HCT116 (cell line): Measurements from ENCODE around the gene SH3RF2. TPM values are rescaled to one million over a fixed set of nuclear protein-coding genes. Genes with fewer than 3 reads are reported as not detected.

Source experiments
- ATAC-seq: fragments of 200-7000 bp; cut with Tn5 transposase; 2 replicates; pipeline ENCODE4 v1.9.1; 2020; ENCODE audit warnings: mild to moderate bottlenecking, moderate library complexity
- BruUV-seq: library from RNA; stranded (reverse); fragments of 400-500 nt; replicated peaks from 2 replicates; lab custom pipeline; 2021; lab: Mats Ljungman, UMichigan
- CTCF ChIA-PET: fragments of 300-600 bp; sonication (Branson Sonifier 250); formaldehyde crosslinking; loops from one replicate; lab custom pipeline; 2021; ENCODE audit warnings: antibody characterized with exemption; lab: Charles Lee
- POLR2A ChIA-PET: fragments of 300-600, 350-600 bp; sonication (Branson Sonifier 250); formaldehyde crosslinking; loops from one replicate; lab custom pipeline; 2021; ENCODE audit warnings: antibody characterized with exemption; lab: Charles Lee
- RAD21 ChIA-PET, 2 experiments: fragments of 300-600 bp; sonication (Branson Sonifier 250); formaldehyde crosslinking; loops; one replicate each; lab custom pipeline; 2023; ENCODE audit warnings: low total read pairs in 2 of 2; ENCODE audit not compliant: uncharacterized antibody in 2 of 2, unreplicated experiment in 2 of 2, low non-redundant PET in 1 of 2; lab: Charles Lee
- DNase-seq: peaks from one replicate; pipeline ENCODE4 v3.0.0-alpha.2; 2010; ENCODE audit warnings: low read depth, low spot score
- H2AFZ ChIP-seq: fragments of 200-600 bp; shearing (Covaris generic), sonication (generic); 2 replicates; pipeline ENCODE4 v1.6.1; 2017; ENCODE audit warnings: low read depth, mixed run types, mixed read lengths, antibody characterized with exemption, low read length; ENCODE audit not compliant: poor library complexity, severe bottlenecking
- H3K27ac ChIP-seq: 2 replicates; pipeline ENCODE4 v1.5.1; 2012; ENCODE audit warnings: low read depth, low read length
- H3K27me3 ChIP-seq: fragments of 200-600 bp; sonication (generic); 2 replicates; pipeline ENCODE4 v1.6.1; 2016; ENCODE audit warnings: mixed run types, low read length, mixed read lengths; ENCODE audit not compliant: insufficient read depth
- H3K36me3 ChIP-seq, 2 experiments: fragments of 200-500 bp in 1 of 2; fragments of 200-600 bp in 1 of 2; sonication (Bioruptor generic) in 1 of 2; sonication (generic) in 1 of 2; 2 replicates each; pipeline versions ENCODE4 v1.5.1 to v1.6.1; 2014 to 2016; ENCODE audit warnings: low read length in 2 of 2, inconsistent platforms in 1 of 2, mixed read lengths in 1 of 2, mixed run types in 1 of 2; ENCODE audit not compliant: insufficient read depth in 2 of 2, control insufficient read depth in 1 of 2
- H3K4me1 ChIP-seq, 2 experiments: fragments of 200-600 bp in 1 of 2; sonication (generic) in 1 of 2; 2 replicates each; pipeline versions ENCODE4 v1.5.1 to v1.6.1; 2012 to 2017; ENCODE audit warnings: low read length in 2 of 2, inconsistent platforms in 1 of 2, mild to moderate bottlenecking in 1 of 2, mixed read lengths in 1 of 2, mixed run types in 1 of 2, moderate library complexity in 1 of 2; ENCODE audit not compliant: insufficient read depth in 2 of 2, control insufficient read depth in 1 of 2
- H3K4me2 ChIP-seq: fragments of 200-600 bp; sonication (generic); 2 replicates; pipeline ENCODE4 v1.6.1; 2017; ENCODE audit warnings: mixed run types, low read length, mixed read lengths
- H3K4me3 ChIP-seq, 2 experiments: fragments of 200-600 bp in 1 of 2; sonication (generic) in 1 of 2; replicated peaks in 1 of 2; 2 replicates each; pipeline ENCODE4 v1.5.1; 2011 to 2016; ENCODE audit warnings: low read length in 2 of 2, control low read depth in 1 of 2, low read depth in 1 of 2, mild to moderate bottlenecking in 1 of 2, mixed read lengths in 1 of 2, mixed run types in 1 of 2
- H3K79me2 ChIP-seq: fragments of 200-600 bp; sonication (generic); 2 replicates; pipeline ENCODE4 v1.6.1; 2017; ENCODE audit warnings: mild to moderate bottlenecking, mixed run types, low read length, moderate library complexity, mixed read lengths; ENCODE audit not compliant: insufficient read depth
- H3K9ac ChIP-seq: fragments of 200-600 bp; sonication (generic); 2 replicates; pipeline ENCODE4 v1.6.1; 2016; ENCODE audit warnings: low read length, mixed read lengths
- H3K9me2 ChIP-seq: fragments of 200-600 bp; sonication (generic), shearing (Covaris generic); 2 replicates; pipeline ENCODE4 v1.6.1; 2017; ENCODE audit warnings: mixed run types, mild to moderate bottlenecking, moderate library complexity; ENCODE audit not compliant: insufficient read depth
- H3K9me3 ChIP-seq, 2 experiments: fragments of 200-500 bp in 1 of 2; fragments of 200-600 bp in 1 of 2; sonication (Bioruptor generic) in 1 of 2; sonication (generic) in 1 of 2; 2 replicates each; pipeline ENCODE4 v1.6.1; 2014 to 2017; ENCODE audit warnings: low read length in 2 of 2, mixed read lengths in 2 of 2, inconsistent platforms in 1 of 2, low read depth in 1 of 2, mild to moderate bottlenecking in 1 of 2, mixed run types in 1 of 2, moderate library complexity in 1 of 2; ENCODE audit not compliant: control insufficient read depth in 1 of 2, insufficient read depth in 1 of 2
- H4K20me1 ChIP-seq: fragments of 200-600 bp; sonication (generic), shearing (Covaris generic); 2 replicates; pipeline ENCODE4 v1.6.1; 2017; ENCODE audit warnings: mixed run types, mild to moderate bottlenecking, moderate library complexity; ENCODE audit not compliant: insufficient read depth
- EGR1 ChIP-seq: IDR thresholded peaks from 2 replicates; pipeline ENCODE4 v1.6.1; 2012; ENCODE audit warnings: low read depth
- ELF1 ChIP-seq: IDR thresholded peaks from 2 replicates; pipeline ENCODE4 v1.6.1; 2012; ENCODE audit warnings: low read depth, borderline replicate concordance
- EZH2 ChIP-seq: fragments of 200-600 bp; sonication (generic); IDR thresholded peaks from 2 replicates; pipeline ENCODE4 v1.6.1; 2017; ENCODE audit warnings: antibody characterized with exemption, mixed run types
- EZH2phosphoT487 ChIP-seq: fragments of 200-600 bp; IDR thresholded peaks from 2 replicates; pipeline ENCODE4 v1.6.1; 2018; ENCODE audit warnings: antibody characterized with exemption, borderline replicate concordance
- FOSL1 ChIP-seq: IDR thresholded peaks from 2 replicates; pipeline ENCODE4 v1.6.1; 2012; ENCODE audit warnings: low read depth
- JUND ChIP-seq: IDR thresholded peaks from 2 replicates; pipeline ENCODE4 v1.6.1; 2012
- POLR2A ChIP-seq: IDR thresholded peaks from 2 replicates; pipeline ENCODE4 v1.7.0; 2011; ENCODE audit warnings: borderline replicate concordance; ENCODE audit not compliant: insufficient read depth, insufficient read length; ENCODE audit errors: extremely low read depth
- POLR2AphosphoS5 ChIP-seq: IDR thresholded peaks from 2 replicates; pipeline ENCODE4 v1.6.1; 2011; ENCODE audit warnings: mild to moderate bottlenecking, low read depth, low read length, moderate library complexity
- RAD21 ChIP-seq: IDR thresholded peaks from 2 replicates; pipeline ENCODE4 v1.6.1; 2012; ENCODE audit warnings: low read depth, mild to moderate bottlenecking
- SIN3A ChIP-seq: IDR thresholded peaks from 2 replicates; pipeline ENCODE4 v1.6.1; 2012; ENCODE audit warnings: low read depth
- SP1 ChIP-seq: IDR thresholded peaks from 2 replicates; pipeline ENCODE4 v1.6.1; 2012; ENCODE audit warnings: low read depth
- TCF7L2 ChIP-seq: IDR thresholded peaks from 2 replicates; pipeline ENCODE4 v1.7.0; 2011; ENCODE audit warnings: borderline replicate concordance, inconsistent platforms; ENCODE audit not compliant: insufficient read depth, insufficient read length; ENCODE audit errors: extremely low read depth
- YY1 ChIP-seq: IDR thresholded peaks from 2 replicates; pipeline ENCODE4 v1.6.1; 2011; ENCODE audit warnings: low read length, low read depth, moderate library complexity, mild to moderate bottlenecking; ENCODE audit not compliant: insufficient replicate concordance; ENCODE audit errors: extremely low read depth
- intact Hi-C: fragments of 100-400 bp; cut with micrococcal nuclease; formaldehyde crosslinking; loops from 2 replicates; pipeline ENCODE4 v1.10.0; 2022
- total RNA-seq: library from RNA; stranded (reverse); gene quantifications from one replicate; pipeline ENCODE4 v1.2.1, GENCODE V29; 2021; ENCODE audit not compliant: unreplicated experiment
- TF ChIP-seq, protein P1 (sequence below): IDR thresholded peaks from 2 replicates; pipeline ENCODE4 v1.6.1; 2012
- TF ChIP-seq, protein P2 (sequence below): IDR thresholded peaks from 2 replicates; pipeline ENCODE4 v1.6.1; 2012
- TF ChIP-seq, protein P3 (sequence below): IDR thresholded peaks from 2 replicates; pipeline ENCODE4 v1.6.1; 2011; ENCODE audit warnings: mild to moderate bottlenecking, low read length, moderate library complexity; ENCODE audit not compliant: insufficient replicate concordance; ENCODE audit errors: extremely low read depth

SH3RF2 gene
- total RNA-seq, 1 experiment from 2014 or later, result 14.3 TPM

DNA sequence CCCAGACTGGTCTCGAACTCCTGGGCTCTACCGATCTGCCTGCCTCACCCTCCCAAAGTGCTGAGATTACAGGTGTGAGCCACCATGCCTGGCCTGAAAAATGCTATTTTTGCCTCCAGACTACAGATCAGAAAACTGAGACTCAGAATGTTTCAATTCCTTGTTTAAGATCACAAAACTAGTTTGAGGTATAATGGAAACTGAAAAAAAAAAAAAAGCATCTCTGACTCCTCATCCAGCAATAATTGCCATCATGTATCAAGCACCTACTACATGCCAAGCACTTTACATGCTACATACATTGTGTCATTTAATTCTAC is 133.4 kb downstream of the SH3RF2 start:
- DNase-seq (no peak), ATAC-seq (no peak)
- H3K36me3 ChIP-seq, result no peaks in the 10 kb centered on the region
- H3K79me2 ChIP-seq, result no peaks in the 10 kb centered on the region
- intact Hi-C loops, result no loop called here
- ChIA-PET RAD21 (no interaction called here), CTCF (no interaction called here), POLR2A (no interaction called here)
- no TSS peak for BruUV-seq
- no peaks in the 10 kb centered on the region for H3K27me3 ChIP-seq
- H2AFZ ChIP-seq, result no peak overlapping the region
- TF ChIP-seq FOSL1, result no peak
- TF ChIP-seq, protein P1, sequence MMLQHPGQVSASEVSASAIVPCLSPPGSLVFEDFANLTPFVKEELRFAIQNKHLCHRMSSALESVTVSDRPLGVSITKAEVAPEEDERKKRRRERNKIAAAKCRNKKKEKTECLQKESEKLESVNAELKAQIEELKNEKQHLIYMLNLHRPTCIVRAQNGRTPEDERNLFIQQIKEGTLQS, result no peak
- no peak for TF ChIP-seq SP1
- TF ChIP-seq JUND, result no peak
- TF ChIP-seq, protein P2, sequence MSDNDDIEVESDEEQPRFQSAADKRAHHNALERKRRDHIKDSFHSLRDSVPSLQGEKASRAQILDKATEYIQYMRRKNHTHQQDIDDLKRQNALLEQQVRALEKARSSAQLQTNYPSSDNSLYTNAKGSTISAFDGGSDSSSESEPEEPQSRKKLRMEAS, result no peak
- no peak for TF ChIP-seq EZH2
- TF ChIP-seq TCF7L2, result no peak
- no peak for TF ChIP-seq EGR1
- TF ChIP-seq YY1, result no peak
- no peak for TF ChIP-seq ELF1
- TF ChIP-seq RAD21, result no peak
- no peak for TF ChIP-seq POLR2AphosphoS5
- TF ChIP-seq, protein P3, sequence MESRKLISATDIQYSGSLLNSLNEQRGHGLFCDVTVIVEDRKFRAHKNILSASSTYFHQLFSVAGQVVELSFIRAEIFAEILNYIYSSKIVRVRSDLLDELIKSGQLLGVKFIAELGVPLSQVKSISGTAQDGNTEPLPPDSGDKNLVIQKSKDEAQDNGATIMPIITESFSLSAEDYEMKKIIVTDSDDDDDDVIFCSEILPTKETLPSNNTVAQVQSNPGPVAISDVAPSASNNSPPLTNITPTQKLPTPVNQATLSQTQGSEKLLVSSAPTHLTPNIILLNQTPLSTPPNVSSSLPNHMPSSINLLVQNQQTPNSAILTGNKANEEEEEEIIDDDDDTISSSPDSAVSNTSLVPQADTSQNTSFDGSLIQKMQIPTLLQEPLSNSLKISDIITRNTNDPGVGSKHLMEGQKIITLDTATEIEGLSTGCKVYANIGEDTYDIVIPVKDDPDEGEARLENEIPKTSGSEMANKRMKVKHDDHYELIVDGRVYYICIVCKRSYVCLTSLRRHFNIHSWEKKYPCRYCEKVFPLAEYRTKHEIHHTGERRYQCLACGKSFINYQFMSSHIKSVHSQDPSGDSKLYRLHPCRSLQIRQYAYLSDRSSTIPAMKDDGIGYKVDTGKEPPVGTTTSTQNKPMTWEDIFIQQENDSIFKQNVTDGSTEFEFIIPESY, result no peak
- no peak for TF ChIP-seq POLR2A
- TF ChIP-seq EZH2phosphoT487, result no peak
- TF ChIP-seq SIN3A, result no peak
- no peak overlapping the region for H3K4me2 ChIP-seq
- H3K27ac ChIP-seq, result no peak overlapping the region
- H3K9ac ChIP-seq, result no peak overlapping the region
- H3K9me2 ChIP-seq, result no peaks in the 10 kb centered on the region
- no peaks in the 10 kb centered on the region for H4K20me1 ChIP-seq
- H3K9me3 ChIP-seq, result no peaks in the 10 kb centered on the region
- no peaks in the 10 kb centered on the region for H3K4me1 ChIP-seq
- H3K4me3 ChIP-seq, result no peak overlapping the region
